Gastroesophageal sphincter (tissue), 4 donors: Measurements from ENCODE around the gene LAMB4. TPM values are rescaled to one million over a fixed set of nuclear protein-coding genes. Genes with fewer than 3 reads are reported as not detected.

Source experiments
- ATAC-seq: fragments of 150-250 bp; one replicate; pipeline ENCODE4 v1.9.1; 2016; ENCODE audit warnings: mild to moderate bottlenecking, moderate library complexity
- H3K27ac ChIP-seq, 4 donors: fragments of 200-600 bp; sonication (generic) in 3 of 4; 1 replicate in 3 of 4; 2 replicates in 1 of 4; pipeline ENCODE4 v1.5.1; 2016 to 2019
- H3K27me3 ChIP-seq: fragments of 200-600 bp; sonication (generic); one replicate; pipeline ENCODE4 v1.5.1; 2019
- H3K36me3 ChIP-seq, 2 donors: fragments of 200-600 bp; sonication (generic); one replicate each; pipeline ENCODE4 v1.5.1; 2019; ENCODE audit warnings: control low read depth in 1 of 2
- H3K4me1 ChIP-seq, 3 donors: fragments of 200-600 bp; sonication (generic); 1 replicate in 2 of 3; 2 replicates in 1 of 3; pipeline ENCODE4 v1.5.1; 2016 to 2019; ENCODE audit warnings: control low read depth in 2 of 3
- H3K4me3 ChIP-seq, 2 donors: fragments of 200-600 bp; sonication (generic); one replicate each; pipeline ENCODE4 v1.5.1; 2019; ENCODE audit warnings: mild to moderate bottlenecking in 1 of 2, moderate library complexity in 1 of 2
- H3K9me3 ChIP-seq, 3 donors: fragments of 200-600 bp; sonication (generic); one replicate each; pipeline ENCODE4 v1.5.1; 2017 to 2019; ENCODE audit warnings: control low read depth in 2 of 3
- EP300 ChIP-seq: sonication (generic); formaldehyde crosslinking; IDR thresholded peaks from one replicate; pipeline ENCODE4 v1.6.1; 2017; ENCODE audit warnings: antibody characterized with exemption, mild to moderate bottlenecking
- POLR2A ChIP-seq, 2 donors: fragments of 450-650 bp; IDR thresholded peaks; one replicate each; pipeline ENCODE4 v1.6.1; 2017; ENCODE audit warnings: antibody characterized with exemption in 2 of 2, mild to moderate bottlenecking in 2 of 2, moderate library complexity in 1 of 2
- POLR2AphosphoS5 ChIP-seq: sonication (generic); formaldehyde crosslinking; IDR thresholded peaks from one replicate; pipeline ENCODE4 v1.6.1; 2017; ENCODE audit warnings: antibody characterized with exemption
- WGBS, 2 donors: methylation state at CpG; one replicate each; pipeline ENCODE4 v1.1.5; 2018; ENCODE audit warnings: low coverage in 1 of 2; 5-methylcytosine and 5-hydroxymethylcytosine counted together
- total RNA-seq, 4 donors: library from RNA; depleted of rRNA; stranded (reverse); fragments of >200 nt; gene quantifications; one replicate each; pipeline ENCODE4 v1.1.0, GENCODE V29; 2016
- TF ChIP-seq, protein P1 (sequence below), 4 experiments: fragments of 200-600 bp in 2 of 4; fragments of 450-650 bp in 2 of 4; sonication (generic) in 1 of 4; IDR thresholded peaks; one replicate each; pipeline ENCODE4 v1.5.1; 2017 to 2019; ENCODE audit warnings: antibody characterized with exemption in 4 of 4, mild to moderate bottlenecking in 2 of 4, moderate library complexity in 2 of 4

Gene LAMB4
- total RNA-seq, 4 donors from 2014 or later: 0.23 to 0.82 TPM; not detected in 2

DNA sequence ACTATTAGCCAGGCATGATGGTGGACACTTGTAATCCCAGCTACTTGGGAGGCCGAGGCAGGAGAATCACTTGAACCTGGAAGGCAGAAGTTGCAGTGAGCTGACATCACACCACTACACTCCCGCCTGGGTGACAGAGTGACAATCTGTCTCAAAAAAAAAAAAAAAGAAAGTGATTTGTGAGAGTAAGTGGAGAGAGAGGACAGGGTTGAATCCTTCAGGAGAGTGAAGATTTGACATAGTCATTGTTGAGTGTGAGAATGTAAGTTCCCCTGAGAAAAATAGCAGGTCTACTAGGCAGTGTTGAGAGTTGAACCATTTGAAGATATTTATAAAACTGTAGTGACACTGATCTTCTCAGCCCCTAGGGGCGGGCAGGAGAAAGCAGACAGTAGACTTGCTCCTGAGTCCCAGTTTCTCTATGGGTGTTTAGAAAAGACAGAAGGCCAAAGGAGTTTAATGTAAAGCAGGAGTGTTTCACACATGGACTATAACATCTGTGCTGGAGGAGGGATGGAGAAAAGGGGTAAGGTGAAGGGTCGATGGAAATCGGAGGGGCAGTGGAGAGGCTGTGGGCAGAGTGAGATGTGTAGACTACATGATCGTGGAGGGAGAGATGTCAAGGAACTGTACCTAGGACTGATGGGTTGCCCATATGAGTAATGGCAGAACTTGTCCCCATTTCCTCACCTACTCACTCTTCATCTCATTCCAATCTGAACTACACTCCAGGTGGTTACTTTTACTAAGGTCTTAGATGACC, 13.7 kb upstream of the LAMB4 start:
- ATAC-seq: no peak
- H3K4me3 ChIP-seq: no peak overlapping the region
- H3K9me3 ChIP-seq: no peaks in the 10 kb centered on the region
- H3K36me3 ChIP-seq: no peaks in the 10 kb centered on the region
- no peak for TF ChIP-seq POLR2AphosphoS5
- 84 to 100% methylated on average over 4 to 5 of the region's 6 CpGs for WGBS, 2 donors
- H3K4me1 ChIP-seq: peaks cover 0 to 20% (median 3%) of the 10 kb centered on the region in 3 donors
- peak overlapping the region in 1 of 4 donors; percentile 65 for H3K27ac ChIP-seq
- no peaks in the 10 kb centered on the region for H3K27me3 ChIP-seq

DNA sequence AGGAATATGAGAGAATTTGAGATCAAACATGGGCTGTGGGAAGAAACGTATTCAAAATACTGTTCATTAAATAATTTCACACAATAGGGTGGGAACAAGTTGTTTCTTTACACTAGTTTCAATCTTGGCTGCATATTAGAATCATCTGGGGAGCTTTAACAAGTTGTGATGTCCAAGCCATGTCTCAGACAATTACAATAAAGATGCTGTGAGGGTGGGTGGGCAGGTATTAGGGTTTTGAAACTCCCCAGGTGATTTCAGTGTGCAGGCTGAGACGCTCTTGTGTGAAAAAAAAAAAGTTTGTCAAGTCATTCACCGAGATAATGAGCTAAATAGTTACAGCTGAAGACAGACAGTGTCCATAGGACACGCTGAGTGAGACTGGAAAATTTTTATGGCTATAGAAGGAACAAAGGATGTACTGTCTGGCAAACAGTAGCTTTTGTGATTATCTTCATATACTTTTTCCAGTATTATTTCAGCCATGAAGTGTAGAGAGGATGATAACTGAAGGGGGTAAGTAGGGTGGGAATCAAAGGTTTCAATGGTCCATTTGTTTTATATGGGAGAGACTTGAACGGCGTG, 12.6 kb upstream of the LAMB4 start:
- Histone ChIP-seq H3K27me3 (no peaks in the 10 kb centered on the region), H3K9me3 (no peaks in the 10 kb centered on the region), H3K4me3 (no peak overlapping the region), H3K4me1 (peaks cover 0 to 16% (median 3%) of the 10 kb centered on the region in 3 donors), H3K36me3 (no peaks in the 10 kb centered on the region), H3K27ac (no peak overlapping the region)
- ATAC-seq: no peak
- no peak for TF ChIP-seq POLR2AphosphoS5
- WGBS, 2 donors: 83 to 90% methylated on average over 4 of the region's 6 CpGs

DNA sequence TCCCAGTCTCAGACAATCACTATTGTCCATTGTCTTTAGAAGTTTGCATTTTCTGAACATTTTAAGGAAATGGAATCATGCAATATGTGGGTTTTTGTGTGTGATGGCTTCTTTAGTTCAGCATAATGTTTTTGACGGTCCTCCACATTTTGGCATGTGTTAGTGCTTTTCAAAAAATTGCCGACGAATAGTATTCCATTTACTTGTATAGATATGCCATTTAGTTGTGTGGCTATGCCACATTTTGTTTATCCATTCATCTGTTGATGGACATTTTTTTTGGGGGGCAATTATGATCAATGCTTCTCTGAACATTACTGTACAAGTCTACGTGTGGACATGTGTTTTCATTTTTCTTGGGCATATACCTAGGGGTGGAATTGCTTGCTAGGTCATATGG, 12.0 kb upstream of the LAMB4 start:
- no peak for ATAC-seq
- H3K9me3 ChIP-seq: no peaks in the 10 kb centered on the region
- H3K36me3 ChIP-seq: no peaks in the 10 kb centered on the region

DNA sequence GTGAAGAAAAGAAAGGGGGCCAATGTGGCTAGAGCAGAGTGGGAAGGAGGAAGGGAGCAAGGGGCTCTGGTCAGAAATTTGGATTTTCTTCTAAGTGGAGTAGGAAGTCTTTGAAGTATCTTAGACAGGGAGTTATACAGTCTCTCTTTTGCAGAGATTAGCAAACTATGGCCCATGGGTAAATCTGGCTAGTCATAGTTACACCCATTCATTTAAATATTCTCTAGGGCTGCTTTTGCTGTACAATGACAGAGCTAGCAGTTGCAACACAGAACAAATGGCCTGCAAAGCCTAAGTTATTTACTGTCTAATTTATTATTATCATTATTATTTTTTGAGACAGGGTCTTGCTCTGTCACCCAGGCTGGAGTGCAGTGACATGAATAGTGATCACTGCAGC, 10.5 kb upstream of the LAMB4 start:
- H3K4me3 ChIP-seq: no peak overlapping the region
- no peaks in the 10 kb centered on the region for H3K27me3 ChIP-seq
- H3K9me3 ChIP-seq: no peaks in the 10 kb centered on the region
- no peak for ATAC-seq
- no peaks in the 10 kb centered on the region for H3K36me3 ChIP-seq
- peaks cover 0 to 10% (median 0%) of the 10 kb centered on the region in 3 donors for H3K4me1 ChIP-seq
- no peak for TF ChIP-seq EP300
- no peak for TF ChIP-seq POLR2AphosphoS5
- no peak for TF ChIP-seq POLR2A (IDR thresholded peaks at IDR 0.05)
- TF ChIP-seq, protein P1, sequence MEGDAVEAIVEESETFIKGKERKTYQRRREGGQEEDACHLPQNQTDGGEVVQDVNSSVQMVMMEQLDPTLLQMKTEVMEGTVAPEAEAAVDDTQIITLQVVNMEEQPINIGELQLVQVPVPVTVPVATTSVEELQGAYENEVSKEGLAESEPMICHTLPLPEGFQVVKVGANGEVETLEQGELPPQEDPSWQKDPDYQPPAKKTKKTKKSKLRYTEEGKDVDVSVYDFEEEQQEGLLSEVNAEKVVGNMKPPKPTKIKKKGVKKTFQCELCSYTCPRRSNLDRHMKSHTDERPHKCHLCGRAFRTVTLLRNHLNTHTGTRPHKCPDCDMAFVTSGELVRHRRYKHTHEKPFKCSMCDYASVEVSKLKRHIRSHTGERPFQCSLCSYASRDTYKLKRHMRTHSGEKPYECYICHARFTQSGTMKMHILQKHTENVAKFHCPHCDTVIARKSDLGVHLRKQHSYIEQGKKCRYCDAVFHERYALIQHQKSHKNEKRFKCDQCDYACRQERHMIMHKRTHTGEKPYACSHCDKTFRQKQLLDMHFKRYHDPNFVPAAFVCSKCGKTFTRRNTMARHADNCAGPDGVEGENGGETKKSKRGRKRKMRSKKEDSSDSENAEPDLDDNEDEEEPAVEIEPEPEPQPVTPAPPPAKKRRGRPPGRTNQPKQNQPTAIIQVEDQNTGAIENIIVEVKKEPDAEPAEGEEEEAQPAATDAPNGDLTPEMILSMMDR (IDR thresholded peaks at IDR 0.05): no peak
- no peak overlapping the region for H3K27ac ChIP-seq

More for the DNA sequence above, 12.0 kb upstream of the LAMB4 start:
- 76 to 91% methylated on average over 4 of the region's 4 CpGs for WGBS, 2 donors
- H3K27ac ChIP-seq: no peak overlapping the region
- TF ChIP-seq, protein P1 (IDR thresholded peaks at IDR 0.05): no peak
- no peak for TF ChIP-seq POLR2A (IDR thresholded peaks at IDR 0.05)
- TF ChIP-seq EP300: no peak
- TF ChIP-seq POLR2AphosphoS5: no peak
- H3K4me1 ChIP-seq: peaks cover 0 to 16% (median 3%) of the 10 kb centered on the region in 3 donors
- H3K27me3 ChIP-seq: no peaks in the 10 kb centered on the region
- no peak overlapping the region for H3K4me3 ChIP-seq

DNA sequence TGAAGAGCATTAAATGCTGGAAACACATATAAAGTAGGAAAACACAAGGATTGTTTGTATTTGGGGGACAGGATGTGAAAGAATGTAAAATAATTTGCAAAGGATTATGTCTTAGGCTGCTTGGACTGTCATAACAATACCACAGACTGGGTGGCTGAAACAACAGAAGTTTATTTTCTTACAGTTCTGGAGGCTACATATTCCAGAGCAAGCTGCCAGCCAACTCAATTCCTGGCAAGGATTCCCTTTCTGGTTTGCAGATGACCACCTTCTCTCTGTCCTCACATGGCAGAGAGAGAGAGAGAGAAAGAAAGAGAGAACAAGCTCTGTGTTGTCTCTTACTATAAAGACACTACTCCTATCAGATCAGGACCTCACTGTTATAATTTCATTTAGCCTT, 8.8 kb upstream of the LAMB4 start:
- ATAC-seq: no peak
- Histone ChIP-seq H3K9me3 (no peaks in the 10 kb centered on the region), H3K4me3 (no peak overlapping the region), H3K36me3 (no peaks in the 10 kb centered on the region), H3K4me1 (no peaks in the 10 kb centered on the region), H3K27me3 (no peaks in the 10 kb centered on the region), H3K27ac (no peak overlapping the region)
- TF ChIP-seq POLR2A (IDR thresholded peaks at IDR 0.05): no peak
- TF ChIP-seq, protein P1 (IDR thresholded peaks at IDR 0.05): no peak
- TF ChIP-seq EP300: no peak
- TF ChIP-seq POLR2AphosphoS5: no peak

DNA sequence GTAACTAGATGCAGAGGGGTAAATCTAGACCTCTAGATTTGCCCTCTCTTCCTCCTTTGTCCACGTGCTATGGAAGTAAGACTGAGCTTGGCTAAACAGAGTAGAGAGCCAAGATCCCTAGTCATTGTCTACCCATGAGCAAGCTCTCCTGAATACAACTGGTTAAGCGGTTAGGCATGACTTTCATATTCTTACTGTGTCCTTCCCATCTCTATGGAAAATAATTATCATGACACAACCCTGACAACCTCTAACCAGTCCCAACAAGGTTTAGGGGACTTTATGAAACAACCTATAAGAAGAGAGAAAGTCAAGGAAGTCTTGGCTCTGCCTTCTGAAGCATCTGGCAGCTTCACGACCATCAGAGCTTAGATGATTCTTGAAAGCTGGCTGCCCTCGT, 7.8 kb upstream of the LAMB4 start:
- Histone ChIP-seq H3K36me3 (no peaks in the 10 kb centered on the region), H3K9me3 (no peaks in the 10 kb centered on the region), H3K27me3 (no peaks in the 10 kb centered on the region), H3K4me1 (no peaks in the 10 kb centered on the region), H3K27ac (no peak overlapping the region), H3K4me3 (no peak overlapping the region)
- TF ChIP-seq, protein P1 (IDR thresholded peaks at IDR 0.05): no peak
- no peak for TF ChIP-seq EP300
- no peak for TF ChIP-seq POLR2A (IDR thresholded peaks at IDR 0.05)
- no peak for TF ChIP-seq POLR2AphosphoS5
- no peak for ATAC-seq
- 85 to 91% methylated on average over 4 of the region's 4 CpGs for WGBS, 2 donors
